Measurements from ENCODE around the gene GMDS.

The GMDS gene

DNA sequence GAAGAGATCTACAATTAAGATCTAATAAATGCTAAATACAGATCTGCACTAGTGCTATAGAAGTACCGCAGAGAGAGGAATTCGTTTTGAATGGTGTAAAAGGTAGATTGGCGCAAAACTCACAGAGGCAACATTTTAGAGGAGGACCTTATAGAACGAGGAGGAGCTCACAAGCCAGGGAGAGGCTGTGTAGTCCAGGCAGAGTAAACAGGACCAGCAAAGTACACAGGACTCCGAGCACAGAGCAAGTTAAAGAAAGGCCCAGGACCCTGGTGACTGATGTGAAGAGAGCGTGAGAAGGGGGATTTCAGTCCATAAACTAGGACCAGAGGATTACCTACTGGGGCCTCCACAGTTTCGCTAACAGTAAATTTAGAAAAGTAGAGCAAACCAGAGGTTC lies 433.4 kb downstream of the GMDS start:
- DNase-seq = no peak

GRCh38 chr6:1810880-1811279 lies 434.5 kb downstream of the GMDS start:
- DNase-seq = no peak

DNA sequence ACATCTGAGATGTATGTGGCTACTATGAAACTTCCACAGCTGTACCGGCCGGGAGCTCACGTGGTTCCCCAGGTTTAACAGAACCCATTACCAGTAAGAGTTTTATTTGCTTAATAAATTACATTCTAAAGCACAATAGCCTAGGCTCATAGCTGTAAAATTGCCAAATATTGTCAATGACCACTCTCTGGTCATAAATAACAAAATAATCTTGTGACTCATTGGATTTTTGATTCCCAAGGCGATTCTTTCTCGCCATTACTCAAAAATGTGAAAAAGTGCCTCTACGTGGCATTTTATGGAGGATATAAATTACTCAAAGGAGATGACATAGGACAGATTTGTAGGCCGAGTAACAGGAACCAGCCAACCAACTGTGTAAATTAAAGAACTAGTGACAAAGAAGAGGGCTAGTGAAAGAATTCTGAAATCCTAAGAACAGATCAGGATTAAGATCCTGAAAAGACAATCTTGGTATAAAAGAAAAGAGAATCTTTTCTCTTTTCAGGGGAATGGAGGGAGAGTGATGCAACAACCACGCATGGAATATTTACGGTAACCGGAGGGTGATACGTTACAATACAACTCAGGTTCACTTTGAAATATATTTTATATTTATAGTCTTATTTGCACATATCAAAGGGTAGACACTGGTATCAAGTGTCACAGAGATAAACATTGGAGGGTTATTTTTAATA lies 436.0 kb downstream of the GMDS start:
- DNase-seq = no peak

GRCh38 chr6:1806935-1807334 lies 438.5 kb downstream of the GMDS start:
- no peak for DNase-seq

DNA sequence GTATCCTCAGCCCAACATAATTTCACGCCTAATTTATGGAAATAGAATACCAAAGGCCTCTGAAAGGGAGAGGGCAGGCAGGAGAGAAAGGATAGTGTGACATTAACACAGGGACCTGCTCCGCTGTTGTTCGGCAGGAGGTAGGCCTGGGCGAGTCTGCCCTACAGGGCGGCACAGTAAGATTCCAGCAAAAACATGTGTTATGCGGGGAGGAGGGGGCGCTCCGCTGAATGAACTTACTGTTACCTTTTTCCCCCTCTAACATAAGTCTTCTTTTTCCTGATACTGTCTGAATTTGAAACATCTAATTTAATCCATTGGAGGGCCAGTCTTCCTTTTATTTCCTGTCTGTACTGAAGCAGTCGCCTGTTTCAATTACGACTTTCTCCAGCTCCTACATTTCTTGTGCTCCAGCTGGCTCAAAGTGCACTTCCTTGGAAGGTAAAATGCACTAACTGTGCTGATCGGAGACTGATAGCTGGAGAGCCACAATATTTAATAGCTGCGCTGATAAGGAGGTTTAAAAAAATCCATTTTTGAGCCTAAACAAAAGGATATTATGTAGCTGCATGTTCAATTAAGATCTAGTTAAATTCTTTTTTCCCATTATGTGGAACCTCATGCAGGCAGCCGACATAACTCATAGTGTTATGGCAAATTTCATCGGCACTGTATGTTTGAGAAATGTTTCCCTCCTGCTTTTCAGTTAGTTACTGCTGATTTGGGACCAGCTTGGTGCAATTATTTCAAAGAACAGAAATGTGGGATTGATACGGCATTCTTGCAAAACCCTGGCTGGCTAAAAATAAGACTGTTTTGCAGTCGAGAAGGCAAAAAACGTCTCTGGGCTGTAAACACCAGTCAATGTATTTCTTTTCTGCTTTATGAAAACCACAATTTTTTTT lies 442.7 kb downstream of the GMDS start:
- DNase-seq = no peak

- no peak for DNase-seq
These were observed 444.0 kb downstream of the GMDS start for GRCh38 chr6:1801401-1801800.

DNA sequence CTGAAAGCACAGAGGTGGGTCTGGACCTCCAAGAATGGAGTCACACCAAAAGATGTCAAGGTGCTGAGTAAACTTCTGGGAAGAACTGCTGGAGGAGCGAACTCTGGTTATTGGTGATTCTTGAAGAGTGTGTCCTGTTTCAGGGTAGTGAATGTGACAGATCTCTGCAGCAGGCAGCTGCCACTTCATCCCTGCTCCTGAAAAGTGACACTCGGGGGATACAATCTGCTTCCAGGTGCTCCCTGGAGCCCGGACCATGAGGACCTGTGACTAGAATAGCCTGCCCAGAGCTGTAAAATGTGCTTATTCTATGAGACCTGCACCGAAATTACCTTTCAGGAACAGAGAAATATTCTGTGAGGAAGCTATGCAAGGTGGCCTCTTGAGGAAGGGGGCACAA lies 444.6 kb downstream of the GMDS start:
- DNase-seq = no peak

- no peak for DNase-seq
These were observed 446.5 kb downstream of the GMDS start for GRCh38 chr6:1798965-1799325.

- no peak for DNase-seq
These were observed 447.0 kb downstream of the GMDS start for GRCh38 chr6:1798303-1798964.

DNA sequence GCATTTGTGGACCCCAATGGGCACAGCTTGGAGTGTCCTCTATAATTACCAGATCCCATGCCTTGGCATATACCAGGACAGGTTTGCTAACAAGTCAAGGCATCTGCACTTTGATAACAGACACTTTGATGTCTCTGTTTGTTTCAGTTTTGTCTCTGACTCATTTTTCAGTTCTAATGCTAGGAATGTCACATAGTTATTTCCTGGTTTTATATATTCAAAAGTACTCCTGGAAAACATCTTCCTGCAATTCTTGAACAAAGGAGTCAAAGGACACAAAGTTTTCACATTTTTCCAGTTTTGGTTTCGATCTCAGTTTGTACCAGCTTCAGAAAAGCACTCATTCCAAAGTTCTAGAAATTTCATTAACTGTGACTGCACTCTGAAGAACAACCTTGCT lies 447.6 kb downstream of the GMDS start:
- DNase-seq = no peak

- no peak for DNase-seq
These were observed 448.5 kb downstream of the GMDS start for GRCh38 chr6:1796706-1797529.

GRCh38 chr6:1795910-1796309 lies 449.5 kb downstream of the GMDS start:
- no peak for DNase-seq

- no peak for DNase-seq
These were observed 452.4 kb downstream of the GMDS start for GRCh38 chr6:1792989-1793388.

- DNase-seq = no peak
These were observed 454.7 kb downstream of the GMDS start for GRCh38 chr6:1790684-1791083.

DNA sequence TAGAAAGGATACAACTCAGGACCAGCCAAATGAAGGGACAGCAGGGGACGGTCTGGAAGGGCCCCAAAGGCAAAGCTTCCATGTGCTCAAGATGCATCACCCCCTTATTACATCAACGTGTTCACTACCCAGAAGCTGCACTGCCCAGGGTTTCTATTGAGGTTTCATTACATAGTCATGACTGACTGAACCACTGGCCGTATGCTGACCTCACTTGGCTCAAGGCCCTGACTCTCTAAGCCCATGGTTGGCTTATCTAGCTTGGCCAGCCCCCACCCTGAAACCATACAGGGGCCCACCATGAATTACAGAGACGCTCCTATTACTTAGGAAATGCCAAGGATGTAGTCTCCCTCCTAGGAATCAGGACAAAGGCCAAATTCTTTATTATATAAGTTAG lies 456.3 kb downstream of the GMDS start:
- DNase-seq = no peak

- DNase-seq = no peak
These were observed 457.5 kb downstream of the GMDS start for GRCh38 chr6:1787894-1788293.

GRCh38 chr6:1786455-1787453 lies 458.7 kb downstream of the GMDS start:
- DNase-seq = no peak

DNA sequence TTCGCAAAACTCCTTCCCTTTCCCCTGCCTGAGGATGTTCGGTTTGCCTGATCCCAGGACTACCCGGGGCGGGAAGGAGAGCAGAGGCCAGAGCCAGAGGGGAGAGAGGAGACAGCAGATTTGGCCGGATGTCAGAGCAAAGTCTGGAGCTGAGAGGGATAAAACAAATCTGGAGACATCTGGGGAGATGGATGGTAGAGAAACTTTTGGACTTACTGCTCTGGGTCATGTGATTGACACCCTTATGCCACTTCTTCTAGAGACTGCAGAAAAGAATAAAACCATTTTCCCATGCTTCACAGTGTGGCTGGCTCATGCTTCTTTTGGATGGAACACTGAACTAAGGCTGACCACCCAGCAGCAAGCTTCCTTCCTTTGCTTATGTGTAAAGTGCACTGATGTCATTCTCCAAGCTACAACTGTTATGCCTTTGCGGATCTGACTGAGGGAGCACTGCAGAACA lies 461.0 kb downstream of the GMDS start:
- no peak for DNase-seq

- no peak for DNase-seq
These were observed 463.6 kb downstream of the GMDS start for GRCh38 chr6:1781817-1782184.

- DNase-seq = no peak
These were observed 464.1 kb downstream of the GMDS start for GRCh38 chr6:1781152-1781816.

Measured in amygdala (tissue), 56 donors.